ENCODE results near the gene MYOC.
"Not testable (repeated sequence)": the region's sequence is repeated elsewhere in the genome, so short reads cannot be mapped to it uniquely, and the experiment has no call there.

Gene MYOC

GRCh38 chr1:171600310-171600709 lies 52.2 kb downstream of the MYOC start:
- not testable (repeated sequence) for H3K9me3 ChIP-seq (ENCODE audit: control insufficient read depth, low read length); H3K4me3 ChIP-seq (ENCODE audit: low read length); H3K27me3 ChIP-seq (replicated peaks; ENCODE audit: control insufficient read depth, insufficient read depth, low read length); DNase-seq (ENCODE audit: low read depth); H3K9ac ChIP-seq (ENCODE audit: low read length); H3K36me3 ChIP-seq (ENCODE audit: control insufficient read depth, insufficient read depth, low read length, severe bottlenecking)
- H3K4me1 ChIP-seq (ENCODE audit: control insufficient read depth, insufficient read depth, low read length) = peaks cover 13% of the 10 kb centered on the region

DNA sequence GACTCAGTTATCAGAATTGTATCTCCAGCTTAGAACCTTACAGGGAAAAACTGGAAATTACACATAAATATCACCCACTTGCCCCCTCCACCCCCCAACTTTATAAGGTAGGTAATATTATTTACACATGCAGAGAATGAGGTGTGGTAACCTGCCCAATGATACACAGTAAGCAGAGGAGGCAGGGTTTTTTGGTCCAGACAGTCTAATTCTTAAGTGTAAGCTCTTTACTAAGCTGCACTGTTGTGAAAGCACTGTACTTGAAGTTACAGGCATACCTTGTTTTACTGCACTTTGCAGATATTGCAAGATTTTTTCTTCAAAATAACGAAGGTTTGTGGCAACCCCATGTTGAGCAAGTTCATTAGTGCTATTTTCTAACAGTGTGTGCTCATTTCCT lies 55.3 kb downstream of the MYOC start:
- Histone ChIP-seq H3K9me3 (ENCODE audit: control insufficient read depth, low read length) (no peaks in the 10 kb centered on the region), H3K9ac (ENCODE audit: low read length) (no peak overlapping the region), H3K4me3 (ENCODE audit: low read length) (no peak overlapping the region), H3K36me3 (ENCODE audit: control insufficient read depth, insufficient read depth, low read length, severe bottlenecking) (peaks cover 11% of the 10 kb centered on the region), H3K4me1 (ENCODE audit: control insufficient read depth, insufficient read depth, low read length) (peaks cover 13% of the 10 kb centered on the region), H3K27me3 (replicated peaks; ENCODE audit: control insufficient read depth, insufficient read depth, low read length) (no peaks in the 10 kb centered on the region)
- no peak for DNase-seq (ENCODE audit: low read depth)

GRCh38 chr1:171596705-171597104 lies 55.8 kb downstream of the MYOC start:
- Histone ChIP-seq H3K4me3 (ENCODE audit: low read length) (no peak overlapping the region), H3K9me3 (ENCODE audit: control insufficient read depth, low read length) (no peaks in the 10 kb centered on the region), H3K9ac (ENCODE audit: low read length) (no peak overlapping the region), H3K27me3 (replicated peaks; ENCODE audit: control insufficient read depth, insufficient read depth, low read length) (no peaks in the 10 kb centered on the region), H3K4me1 (ENCODE audit: control insufficient read depth, insufficient read depth, low read length) (peaks cover 13% of the 10 kb centered on the region), H3K36me3 (ENCODE audit: control insufficient read depth, insufficient read depth, low read length, severe bottlenecking) (peaks cover 16% of the 10 kb centered on the region)
- no peak for DNase-seq (ENCODE audit: low read depth)

DNA sequence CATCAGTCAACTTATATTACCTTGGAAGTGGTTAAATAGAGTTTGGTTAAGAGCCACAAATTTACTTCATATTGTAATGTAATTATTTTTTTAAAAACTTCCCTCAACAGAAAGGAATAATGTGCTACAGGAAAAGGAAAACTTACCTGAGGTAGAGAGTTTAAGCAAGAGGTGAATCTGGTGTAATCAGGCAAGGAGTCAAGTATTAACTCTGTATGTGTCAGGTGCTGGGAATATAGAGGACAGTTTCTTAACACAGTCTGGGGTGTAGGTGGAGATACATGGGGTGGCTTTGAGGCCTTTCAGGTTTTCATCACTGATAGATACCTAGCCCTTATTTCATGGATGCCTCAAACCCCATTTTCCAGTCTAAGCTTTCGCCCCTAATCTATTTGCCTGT lies 56.4 kb downstream of the MYOC start:
- no peak overlapping the region for H3K9ac ChIP-seq (ENCODE audit: low read length)
- H3K36me3 ChIP-seq (ENCODE audit: control insufficient read depth, insufficient read depth, low read length, severe bottlenecking) = peaks cover 22% of the 10 kb centered on the region
- no peaks in the 10 kb centered on the region for H3K27me3 ChIP-seq (replicated peaks; ENCODE audit: control insufficient read depth, insufficient read depth, low read length)
- H3K4me3 ChIP-seq (ENCODE audit: low read length) = no peak overlapping the region
- DNase-seq (ENCODE audit: low read depth) = no peak
- H3K9me3 ChIP-seq (ENCODE audit: control insufficient read depth, low read length) = no peaks in the 10 kb centered on the region
- peaks cover 13% of the 10 kb centered on the region for H3K4me1 ChIP-seq (ENCODE audit: control insufficient read depth, insufficient read depth, low read length)

DNA sequence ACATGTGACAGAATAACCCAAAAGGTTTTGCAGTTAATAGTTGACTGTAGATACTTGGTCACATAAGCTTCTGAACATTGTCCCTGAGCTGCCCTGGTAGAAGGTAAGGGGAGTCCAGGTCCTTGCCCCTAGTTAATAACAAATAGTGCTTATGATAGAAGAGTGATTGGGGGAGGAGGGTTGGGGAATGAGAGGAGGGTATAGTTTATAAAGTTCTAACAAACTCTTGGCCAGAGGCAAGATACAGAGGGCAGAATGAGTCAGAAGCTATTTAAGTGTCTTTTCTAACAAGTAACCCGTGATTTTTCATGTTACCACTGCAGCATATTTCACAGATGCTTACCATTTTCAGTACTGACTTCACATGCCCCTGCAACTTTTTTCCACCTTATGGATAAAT lies 57.2 kb downstream of the MYOC start:
- Histone ChIP-seq H3K36me3 (ENCODE audit: control insufficient read depth, insufficient read depth, low read length, severe bottlenecking) (peaks cover 30% of the 10 kb centered on the region), H3K9me3 (ENCODE audit: control insufficient read depth, low read length) (no peaks in the 10 kb centered on the region), H3K4me1 (ENCODE audit: control insufficient read depth, insufficient read depth, low read length) (peaks cover 15% of the 10 kb centered on the region), H3K4me3 (ENCODE audit: low read length) (no peak overlapping the region), H3K9ac (ENCODE audit: low read length) (no peak overlapping the region), H3K27me3 (replicated peaks; ENCODE audit: control insufficient read depth, insufficient read depth, low read length) (no peaks in the 10 kb centered on the region)
- DNase-seq (ENCODE audit: low read depth) = peak; percentile 13

DNA sequence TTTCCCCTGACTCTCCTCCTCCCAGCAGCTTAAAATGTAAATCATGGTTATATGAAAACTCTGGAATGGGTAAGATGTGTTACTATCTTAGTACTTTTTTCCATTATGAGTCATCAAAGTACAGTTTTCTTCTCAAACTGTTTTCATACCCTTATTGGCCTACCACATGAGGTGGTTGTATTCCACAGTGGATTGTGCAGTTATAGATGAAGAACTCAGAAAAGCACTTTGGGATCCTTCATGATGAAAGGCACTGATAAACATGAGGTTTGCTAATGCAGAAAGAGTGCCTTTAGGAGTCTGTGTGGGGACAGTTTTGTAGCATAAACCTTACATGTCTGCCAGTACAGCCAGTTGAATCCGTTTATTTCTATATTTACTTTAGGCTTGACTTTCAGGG lies 62.5 kb downstream of the MYOC start:
- no peak overlapping the region for H3K4me3 ChIP-seq (ENCODE audit: low read length)
- H3K9ac ChIP-seq (ENCODE audit: low read length) = no peak overlapping the region
- DNase-seq (ENCODE audit: low read depth) = peak; percentile 54
- no peaks in the 10 kb centered on the region for H3K27me3 ChIP-seq (replicated peaks; ENCODE audit: control insufficient read depth, insufficient read depth, low read length)
- peaks cover 4% of the 10 kb centered on the region for H3K4me1 ChIP-seq (ENCODE audit: control insufficient read depth, insufficient read depth, low read length)
- H3K36me3 ChIP-seq (ENCODE audit: control insufficient read depth, insufficient read depth, low read length, severe bottlenecking) = peaks cover 75% of the 10 kb centered on the region
- no peaks in the 10 kb centered on the region for H3K9me3 ChIP-seq (ENCODE audit: control insufficient read depth, low read length)

- no peak for DNase-seq (ENCODE audit: low read depth)
- Histone ChIP-seq H3K27me3 (replicated peaks; ENCODE audit: control insufficient read depth, insufficient read depth, low read length) (no peaks in the 10 kb centered on the region), H3K4me3 (ENCODE audit: low read length) (no peak overlapping the region), H3K9ac (ENCODE audit: low read length) (no peak overlapping the region), H3K36me3 (ENCODE audit: control insufficient read depth, insufficient read depth, low read length, severe bottlenecking) (peaks cover 89% of the 10 kb centered on the region), H3K9me3 (ENCODE audit: control insufficient read depth, low read length) (no peaks in the 10 kb centered on the region), H3K4me1 (ENCODE audit: control insufficient read depth, insufficient read depth, low read length) (peaks cover 4% of the 10 kb centered on the region)
Observed at GRCh38 chr1:171588230-171588629, 64.3 kb downstream of the MYOC start.

- Histone ChIP-seq H3K4me3 (ENCODE audit: low read length) (no peak overlapping the region), H3K9me3 (ENCODE audit: control insufficient read depth, low read length) (no peaks in the 10 kb centered on the region), H3K4me1 (ENCODE audit: control insufficient read depth, insufficient read depth, low read length) (peaks cover 4% of the 10 kb centered on the region), H3K36me3 (ENCODE audit: control insufficient read depth, insufficient read depth, low read length, severe bottlenecking) (peaks cover 90% of the 10 kb centered on the region), H3K9ac (ENCODE audit: low read length) (no peak overlapping the region), H3K27me3 (replicated peaks; ENCODE audit: control insufficient read depth, insufficient read depth, low read length) (no peaks in the 10 kb centered on the region)
- DNase-seq (ENCODE audit: low read depth) = no peak
Observed at GRCh38 chr1:171585715-171586114, 66.8 kb downstream of the MYOC start.
